ENCODE data around the gene PSME3.

GRCh38 chr17:42841975-42842685, 8.9 kb downstream of the PSME3 start:
- TF ChIP-seq ESRRA (CRISPR knock-in tag; IDR thresholded peaks at IDR 0.05; ENCODE audit: low read depth) (no peak), ZNF296 (CRISPR knock-in tag; conservative IDR thresholded peaks at IDR 0.05) (no peak), PAWR (CRISPR knock-in tag; IDR thresholded peaks at IDR 0.05; ENCODE audit: borderline replicate concordance) (no peak), RNF219 (CRISPR knock-in tag; IDR thresholded peaks at IDR 0.05) (no peak), ATF3 (CRISPR knock-in tag; IDR thresholded peaks at IDR 0.05) (no peak), ZNF274 (CRISPR knock-in tag; IDR thresholded peaks at IDR 0.05) (no peak), TCF12 (IDR thresholded peaks at IDR 0.05) (no peak), TCF12 (CRISPR knock-in tag; IDR thresholded peaks at IDR 0.05) (no peak), NFYB (CRISPR knock-in tag; IDR thresholded peaks at IDR 0.05) (no peak), ZNF276 (CRISPR knock-in tag; IDR thresholded peaks at IDR 0.05; ENCODE audit: low read depth) (no peak), CTCF (CRISPR knock-in tag; IDR thresholded peaks at IDR 0.05) (no peak), THRA (CRISPR knock-in tag; IDR thresholded peaks at IDR 0.05; ENCODE audit: borderline replicate concordance) (no peak)

Measured in HepG2 (cell line).